Measurements from ENCODE around the gene THADA.

THADA gene

GRCh38 chr2:43212216-43212835 lies 383.5 kb downstream of the THADA start:
- Histone ChIP-seq H3K4me3 (ENCODE audit: extremely low read depth, insufficient read depth, low read length, poor library complexity, severe bottlenecking) (no peak overlapping the region), H3K36me3 (ENCODE audit: control insufficient read depth, insufficient read depth, low read length) (no peaks in the 10 kb centered on the region), H3K27ac (ENCODE audit: low read depth, low read length, severe bottlenecking) (no peak overlapping the region), H3K4me1 (ENCODE audit: control insufficient read depth, insufficient read depth, low read length, poor library complexity, severe bottlenecking) (peaks cover 2% of the 10 kb centered on the region), H3K9me3 (ENCODE audit: control insufficient read depth, low read length) (no peaks in the 10 kb centered on the region)
- 96% methylated on average over 10 to 11 of the region's 11 CpGs for WGBS, 2 experiments (ENCODE audit: insufficient coverage in 2 of 2)

GRCh38 chr2:43210467-43211303 lies 385.2 kb downstream of the THADA start:
- Histone ChIP-seq H3K9me3 (ENCODE audit: control insufficient read depth, low read length) (no peaks in the 10 kb centered on the region), H3K36me3 (ENCODE audit: control insufficient read depth, insufficient read depth, low read length) (no peaks in the 10 kb centered on the region), H3K27ac (ENCODE audit: low read depth, low read length, severe bottlenecking) (no peak overlapping the region), H3K4me1 (ENCODE audit: control insufficient read depth, insufficient read depth, low read length, poor library complexity, severe bottlenecking) (no peaks in the 10 kb centered on the region), H3K4me3 (ENCODE audit: extremely low read depth, insufficient read depth, low read length, poor library complexity, severe bottlenecking) (no peak overlapping the region)
- WGBS, 2 experiments (ENCODE audit: insufficient coverage in 2 of 2): 81 to 86% methylated on average over 13 to 19 of the region's 23 CpGs

- 90 to 96% methylated on average over 5 to 6 of the region's 6 CpGs for WGBS, 2 experiments (ENCODE audit: insufficient coverage in 2 of 2)
- Histone ChIP-seq H3K4me1 (ENCODE audit: control insufficient read depth, insufficient read depth, low read length, poor library complexity, severe bottlenecking) (no peaks in the 10 kb centered on the region), H3K4me3 (ENCODE audit: extremely low read depth, insufficient read depth, low read length, poor library complexity, severe bottlenecking) (no peak overlapping the region), H3K27ac (ENCODE audit: low read depth, low read length, severe bottlenecking) (no peak overlapping the region), H3K9me3 (ENCODE audit: control insufficient read depth, low read length) (no peaks in the 10 kb centered on the region), H3K36me3 (ENCODE audit: control insufficient read depth, insufficient read depth, low read length) (no peaks in the 10 kb centered on the region)
These were observed 385.7 kb downstream of the THADA start for GRCh38 chr2:43210125-43210466.

- 84 to 98% methylated on average over 4 to 5 of the region's 5 CpGs for WGBS, 2 experiments (ENCODE audit: insufficient coverage in 2 of 2)
- Histone ChIP-seq H3K9me3 (ENCODE audit: control insufficient read depth, low read length) (no peaks in the 10 kb centered on the region), H3K27ac (ENCODE audit: low read depth, low read length, severe bottlenecking) (no peak overlapping the region), H3K4me1 (ENCODE audit: control insufficient read depth, insufficient read depth, low read length, poor library complexity, severe bottlenecking) (no peaks in the 10 kb centered on the region), H3K4me3 (ENCODE audit: extremely low read depth, insufficient read depth, low read length, poor library complexity, severe bottlenecking) (no peak overlapping the region), H3K36me3 (ENCODE audit: control insufficient read depth, insufficient read depth, low read length) (no peaks in the 10 kb centered on the region)
These were observed 386.6 kb downstream of the THADA start for GRCh38 chr2:43209204-43209717.

- no peak overlapping the region for H3K4me3 ChIP-seq (ENCODE audit: extremely low read depth, insufficient read depth, low read length, poor library complexity, severe bottlenecking)
- H3K27ac ChIP-seq (ENCODE audit: low read depth, low read length, severe bottlenecking): no peak overlapping the region
- H3K9me3 ChIP-seq (ENCODE audit: control insufficient read depth, low read length): no peaks in the 10 kb centered on the region
- no peaks in the 10 kb centered on the region for H3K36me3 ChIP-seq (ENCODE audit: control insufficient read depth, insufficient read depth, low read length)
- 71 to 79% methylated on average over 7 to 8 of the region's 9 CpGs for WGBS, 2 experiments (ENCODE audit: insufficient coverage in 2 of 2)
- no peaks in the 10 kb centered on the region for H3K4me1 ChIP-seq (ENCODE audit: control insufficient read depth, insufficient read depth, low read length, poor library complexity, severe bottlenecking)
These were observed 388.1 kb downstream of the THADA start for GRCh38 chr2:43207553-43208300.

GRCh38 chr2:43206602-43207001 lies 389.2 kb downstream of the THADA start:
- H3K4me1 ChIP-seq (ENCODE audit: control insufficient read depth, insufficient read depth, low read length, poor library complexity, severe bottlenecking): no peaks in the 10 kb centered on the region
- no peaks in the 10 kb centered on the region for H3K9me3 ChIP-seq (ENCODE audit: control insufficient read depth, low read length)
- H3K27ac ChIP-seq (ENCODE audit: low read depth, low read length, severe bottlenecking): no peak overlapping the region
- H3K36me3 ChIP-seq (ENCODE audit: control insufficient read depth, insufficient read depth, low read length): no peaks in the 10 kb centered on the region
- 83 to 85% methylated on average over 5 to 6 of the region's 7 CpGs for WGBS, 2 experiments (ENCODE audit: insufficient coverage in 2 of 2)
- H3K4me3 ChIP-seq (ENCODE audit: extremely low read depth, insufficient read depth, low read length, poor library complexity, severe bottlenecking): no peak overlapping the region

GRCh38 chr2:43203373-43203772 lies 392.5 kb downstream of the THADA start:
- Histone ChIP-seq H3K4me1 (ENCODE audit: control insufficient read depth, insufficient read depth, low read length, poor library complexity, severe bottlenecking) (peaks cover 8% of the 10 kb centered on the region), H3K4me3 (ENCODE audit: extremely low read depth, insufficient read depth, low read length, poor library complexity, severe bottlenecking) (no peak overlapping the region), H3K36me3 (ENCODE audit: control insufficient read depth, insufficient read depth, low read length) (no peaks in the 10 kb centered on the region), H3K27ac (ENCODE audit: low read depth, low read length, severe bottlenecking) (no peak overlapping the region), H3K9me3 (ENCODE audit: control insufficient read depth, low read length) (no peaks in the 10 kb centered on the region)
- 92 to 95% methylated on average over 8 to 9 of the region's 11 CpGs for WGBS, 2 experiments (ENCODE audit: insufficient coverage in 2 of 2)

GRCh38 chr2:43202289-43202688 lies 393.5 kb downstream of the THADA start:
- Histone ChIP-seq H3K27ac (ENCODE audit: low read depth, low read length, severe bottlenecking) (no peak overlapping the region), H3K36me3 (ENCODE audit: control insufficient read depth, insufficient read depth, low read length) (no peaks in the 10 kb centered on the region), H3K9me3 (ENCODE audit: control insufficient read depth, low read length) (no peaks in the 10 kb centered on the region), H3K4me1 (ENCODE audit: control insufficient read depth, insufficient read depth, low read length, poor library complexity, severe bottlenecking) (peaks cover 8% of the 10 kb centered on the region), H3K4me3 (ENCODE audit: extremely low read depth, insufficient read depth, low read length, poor library complexity, severe bottlenecking) (no peak overlapping the region)
- WGBS, 2 experiments (ENCODE audit: insufficient coverage in 2 of 2): 56 to 57% methylated on average over 2 of the region's 2 CpGs

- Histone ChIP-seq H3K36me3 (ENCODE audit: control insufficient read depth, insufficient read depth, low read length) (no peaks in the 10 kb centered on the region), H3K4me1 (ENCODE audit: control insufficient read depth, insufficient read depth, low read length, poor library complexity, severe bottlenecking) (peaks cover 8% of the 10 kb centered on the region), H3K9me3 (ENCODE audit: control insufficient read depth, low read length) (no peaks in the 10 kb centered on the region), H3K4me3 (ENCODE audit: extremely low read depth, insufficient read depth, low read length, poor library complexity, severe bottlenecking) (no peak overlapping the region), H3K27ac (ENCODE audit: low read depth, low read length, severe bottlenecking) (no peak overlapping the region)
- WGBS, 2 experiments (ENCODE audit: insufficient coverage in 2 of 2): 92 to 100% methylated on average over 1 to 3 of the region's 4 CpGs
These were observed 394.3 kb downstream of the THADA start for GRCh38 chr2:43201497-43201896.

GRCh38 chr2:43201016-43201415 lies 394.8 kb downstream of the THADA start:
- 97 to 98% methylated on average over 4 to 7 of the region's 7 CpGs for WGBS, 2 experiments (ENCODE audit: insufficient coverage in 2 of 2)
- Histone ChIP-seq H3K4me1 (ENCODE audit: control insufficient read depth, insufficient read depth, low read length, poor library complexity, severe bottlenecking) (peaks cover 8% of the 10 kb centered on the region), H3K27ac (ENCODE audit: low read depth, low read length, severe bottlenecking) (no peak overlapping the region), H3K36me3 (ENCODE audit: control insufficient read depth, insufficient read depth, low read length) (no peaks in the 10 kb centered on the region), H3K9me3 (ENCODE audit: control insufficient read depth, low read length) (no peaks in the 10 kb centered on the region), H3K4me3 (ENCODE audit: extremely low read depth, insufficient read depth, low read length, poor library complexity, severe bottlenecking) (no peak overlapping the region)
